Measurements from ENCODE around the gene CEP19. TPM values are rescaled to one million over a fixed set of nuclear protein-coding genes. Genes with fewer than 3 reads are reported as not detected.

Gene CEP19, protein sequence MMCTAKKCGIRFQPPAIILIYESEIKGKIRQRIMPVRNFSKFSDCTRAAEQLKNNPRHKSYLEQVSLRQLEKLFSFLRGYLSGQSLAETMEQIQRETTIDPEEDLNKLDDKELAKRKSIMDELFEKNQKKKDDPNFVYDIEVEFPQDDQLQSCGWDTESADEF
- total RNA-seq, result 3.2 and 4.4 TPM in 2 replicates

GRCh38 chr3:196711838-196712513, at the start of gene CEP19, which contains the start of gene PIGX:
Gene CEP19 (minus strand): TSS chr3:196712250. CDS start chr3:196708657, 3,593 bp downstream.
Gene PIGX (plus strand): TSS chr3:196712377.

GRCh38 chr3:196739671-196740480, 27.8 kb upstream of the CEP19 start, which contains the start of gene PAK2:
Gene PAK2 (plus strand): TSS chr3:196739857. CDS start chr3:196782647, 42,790 bp downstream.

Other genes with a start within 250 kb of the CEP19 start
- gene RNF168, start 208.5 kb downstream of the CEP19 start, total RNA-seq, result 19.0 and 24.1 TPM in 2 replicates
- not detected in 2 replicates for gene SMCO1, start 196.9 kb downstream of the CEP19 start, total RNA-seq
- 7.7 and 9.5 TPM in 2 replicates for gene WDR53, start 143.7 kb downstream of the CEP19 start, total RNA-seq
- gene FBXO45, start 143.6 kb downstream of the CEP19 start, total RNA-seq, result 11.0 and 17.8 TPM in 2 replicates
- gene NRROS, start 72.6 kb downstream of the CEP19 start, total RNA-seq, result 2.2 and 3.0 TPM in 2 replicates
- 19.6 and 35.7 TPM in 2 replicates for gene PIGX, start 127 bp upstream of the CEP19 start, total RNA-seq
- 43.9 and 56.1 TPM in 2 replicates for gene PAK2, start 27.6 kb upstream of the CEP19 start, total RNA-seq
- 44.4 and 52.4 TPM in 2 replicates for gene SENP5, start 155.7 kb upstream of the CEP19 start, total RNA-seq
- gene NCBP2, start 230.3 kb upstream of the CEP19 start, total RNA-seq, result 64.4 and 67.3 TPM in 2 replicates

Data from uterine smooth muscle cell (primary cell).